Activated CD8-positive, alpha-beta memory T cell treated with anti-CD3 and anti-CD28 coated beads, Interleukin-2, amount 10 ng/mL, durations not matched to agents 7 days and 5 days (primary cell): ENCODE measurements around the gene CCDC188. TPM values are rescaled to one million over a fixed set of nuclear protein-coding genes. Genes with fewer than 3 reads are reported as not detected.

ENCODE experiments used
- ATAC-seq: fragments of 150-1000 bp; cut with Tn5 transposase; one replicate; pipeline ENCODE4 v1.10.0; 2021; ENCODE audit warnings: moderate library complexity
- CTCF ChIA-PET: fragments of 350-600 bp; sonication (Branson Sonifier 250); formaldehyde crosslinking; loops from one replicate; lab custom pipeline; 2021; ENCODE audit warnings: antibody characterized with exemption; lab: Charles Lee
- DNase-seq: peaks from one replicate; pipeline ENCODE4 v3.0.0-alpha.2; 2020
- H3K27ac Mint-ChIP-seq: one replicate; pipeline ENCODE4 v1.8.0; 2021; ENCODE audit warnings: mild to moderate bottlenecking, mixed read lengths
- H3K27me3 Mint-ChIP-seq: one replicate; pipeline ENCODE4 v1.8.0; 2021; ENCODE audit warnings: mixed read lengths
- H3K36me3 Mint-ChIP-seq: one replicate; pipeline ENCODE4 v1.8.0; 2021; ENCODE audit warnings: mild to moderate bottlenecking, mixed read lengths
- H3K4me1 Mint-ChIP-seq: one replicate; pipeline ENCODE4 v1.8.0; 2021; ENCODE audit warnings: mixed read lengths
- H3K4me3 Mint-ChIP-seq: one replicate; pipeline ENCODE4 v1.8.0; 2021; ENCODE audit warnings: mild to moderate bottlenecking, moderate library complexity, mixed read lengths
- H3K9me3 Mint-ChIP-seq: one replicate; pipeline ENCODE4 v1.8.0; 2022; ENCODE audit warnings: low read depth, mixed read lengths
- total RNA-seq, 2 experiments: library from RNA; stranded (reverse); gene quantifications; one replicate each; pipeline ENCODE4 v1.2.3, GENCODE V29; 2021

Gene CCDC188
- total RNA-seq, 2 experiments from 2014 or later: not detected

DNA sequence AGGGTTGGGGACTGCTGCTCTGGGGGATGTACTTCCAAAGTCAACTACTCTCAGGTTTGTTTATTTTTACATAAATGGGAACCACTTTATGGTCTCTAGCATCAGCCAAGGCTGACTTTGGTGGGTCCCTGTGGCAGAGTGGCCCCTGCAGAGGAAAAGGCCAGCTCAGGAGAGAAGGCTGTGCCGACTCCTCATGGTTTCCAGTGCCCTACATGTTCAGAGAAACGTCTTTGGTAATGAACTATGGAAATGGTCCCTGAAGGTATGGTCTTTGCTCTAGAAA lies 22.3 kb downstream of the CCDC188 start:
- Mint-ChIP-seq H3K36me3 (peaks cover 15% of the 10 kb centered on the region), H3K27ac (peak overlapping the region; percentile 3), H3K4me3 (no peak overlapping the region), H3K4me1 (peaks cover 19% of the 10 kb centered on the region), H3K27me3 (no peaks in the 10 kb centered on the region), H3K9me3 (no peaks in the 10 kb centered on the region)
- CTCF ChIA-PET: interaction anchor here (0.7 to 3.9 kb wide), 14 partner anchors 9 to 175 kb away, joined by 3 to 28 read pairs (median 5); partner anchors contain the start of genes TANGO2 and TRMT2A
- ATAC-seq (no peak), DNase-seq (no peak)

DNA sequence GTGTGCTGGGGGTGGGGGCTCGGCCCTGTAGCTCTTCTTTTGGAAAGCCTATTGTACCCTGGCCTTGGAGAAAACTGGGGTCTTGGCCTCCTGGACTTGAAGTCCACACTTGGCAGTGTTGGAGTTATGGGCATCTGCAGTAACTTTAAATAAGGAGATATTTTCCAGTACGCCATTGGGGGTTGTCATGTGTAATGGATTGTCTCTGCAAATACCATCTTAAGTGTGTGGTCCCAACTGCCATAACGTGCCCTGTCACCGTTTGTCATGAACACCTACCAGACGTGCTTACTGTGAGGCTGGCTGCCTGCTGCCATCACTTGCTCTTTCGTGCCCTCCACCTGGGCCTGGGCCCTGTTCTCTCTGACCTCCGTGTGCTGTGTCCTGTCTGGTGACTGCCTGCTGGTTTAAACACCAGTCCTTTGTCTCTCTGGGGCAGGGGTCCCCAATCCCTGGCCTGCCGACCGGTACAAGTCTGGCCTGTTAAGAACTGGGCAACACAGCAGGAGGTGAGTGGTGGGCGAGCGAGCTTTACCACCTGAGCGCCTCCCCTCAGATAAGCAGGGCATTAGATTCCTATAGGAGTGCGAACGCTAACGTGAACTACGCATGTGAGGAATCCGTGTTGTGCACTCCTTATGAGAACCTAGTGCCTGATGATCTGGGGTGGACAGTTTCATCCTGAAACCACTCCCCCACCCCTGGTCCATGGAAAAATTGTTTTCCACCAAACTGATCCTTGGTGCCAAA lies 22.8 kb downstream of the CCDC188 start:
- CTCF ChIA-PET: interaction anchor here (0.9 to 3.9 kb wide), 6 partner anchors 8 to 157 kb away, joined by 3 to 28 read pairs (median 8); no protein-coding TSS in a partner anchor
- ATAC-seq: no peak

DNA sequence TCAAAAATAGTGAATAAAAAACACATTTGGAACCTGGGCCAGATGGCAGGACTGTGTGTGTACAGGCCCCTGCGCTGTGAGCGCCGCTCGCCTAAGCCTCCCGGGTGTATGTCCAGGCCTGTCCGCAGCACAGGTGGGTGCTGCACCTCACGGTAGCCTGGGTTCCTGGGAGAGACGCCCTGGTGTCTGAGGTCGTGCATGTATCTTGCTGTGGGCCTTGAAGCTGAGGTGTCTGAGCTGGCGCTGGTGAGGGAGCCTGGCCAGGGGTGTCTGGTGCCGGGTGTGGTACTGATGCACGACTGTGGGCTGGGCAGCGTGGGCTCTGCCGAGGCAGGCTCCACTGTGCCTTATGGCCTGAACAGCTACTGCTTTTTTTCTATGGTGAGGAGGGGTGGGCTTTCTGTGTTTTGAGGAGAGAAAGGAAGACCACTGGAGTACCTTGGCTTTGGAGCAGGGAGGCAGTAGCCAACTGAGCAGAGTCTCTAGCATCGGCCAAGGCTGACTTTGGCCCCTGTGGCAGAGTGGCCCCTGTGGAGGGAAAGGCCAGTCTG lies 23.5 kb downstream of the CCDC188 start:
- Mint-ChIP-seq H3K27me3 (no peaks in the 10 kb centered on the region), H3K27ac (no peak overlapping the region), H3K4me1 (peaks cover 9% of the 10 kb centered on the region), H3K36me3 (peaks cover 16% of the 10 kb centered on the region), H3K9me3 (no peaks in the 10 kb centered on the region), H3K4me3 (no peak overlapping the region)
- CTCF ChIA-PET: no interaction called here
- ATAC-seq: no peak
- DNase-seq: no peak

More for the DNA sequence above, 22.8 kb downstream of the CCDC188 start:
- Mint-ChIP-seq H3K4me3 (no peak overlapping the region), H3K27ac (no peak overlapping the region), H3K27me3 (no peaks in the 10 kb centered on the region), H3K4me1 (peaks cover 15% of the 10 kb centered on the region), H3K36me3 (peaks cover 15% of the 10 kb centered on the region), H3K9me3 (no peaks in the 10 kb centered on the region)
- DNase-seq: no peak

DNA sequence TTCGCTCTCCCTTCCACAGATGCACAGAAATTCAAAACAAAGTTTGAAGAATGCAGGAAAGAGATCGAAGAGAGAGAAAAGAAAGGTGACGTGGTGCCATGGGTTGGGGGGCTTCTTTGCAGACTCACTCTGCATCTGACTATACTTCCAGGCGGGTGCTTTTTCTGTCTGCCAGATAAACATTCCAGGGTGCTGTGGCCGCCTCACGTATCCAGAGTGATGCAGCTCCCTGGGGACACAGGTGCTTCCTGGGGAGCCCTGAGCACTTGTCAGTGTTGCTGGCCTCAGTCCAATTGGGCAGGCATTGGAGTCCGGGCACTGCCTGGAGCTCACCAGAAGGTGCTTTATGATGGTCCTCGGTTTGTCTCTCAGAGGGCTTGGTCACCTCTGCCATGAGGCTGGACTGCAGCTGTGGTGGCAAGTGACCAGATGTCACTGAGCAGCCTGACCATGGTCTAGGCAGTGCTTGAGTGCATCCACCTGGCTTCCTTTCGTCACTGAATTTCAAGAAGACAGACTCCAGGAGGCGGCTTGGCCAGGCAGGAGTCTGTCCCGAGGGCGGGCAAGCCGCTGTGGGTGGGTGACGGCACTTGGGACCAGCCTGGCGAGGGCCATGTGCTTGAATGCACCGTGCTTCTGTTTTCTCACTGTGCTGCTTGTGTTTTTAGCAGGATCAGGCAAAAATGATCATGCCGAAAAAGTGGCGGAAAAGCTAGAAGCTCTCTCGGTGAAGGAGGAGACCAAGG lies 24.4 kb downstream of the CCDC188 start:
- Mint-ChIP-seq H3K9me3 (no peaks in the 10 kb centered on the region), H3K36me3 (peaks cover 24% of the 10 kb centered on the region), H3K27ac (no peak overlapping the region), H3K4me1 (peaks cover 17% of the 10 kb centered on the region), H3K27me3 (no peaks in the 10 kb centered on the region), H3K4me3 (no peak overlapping the region)
- CTCF ChIA-PET: no interaction called here
- ATAC-seq: no peak
- DNase-seq: no peak

DNA sequence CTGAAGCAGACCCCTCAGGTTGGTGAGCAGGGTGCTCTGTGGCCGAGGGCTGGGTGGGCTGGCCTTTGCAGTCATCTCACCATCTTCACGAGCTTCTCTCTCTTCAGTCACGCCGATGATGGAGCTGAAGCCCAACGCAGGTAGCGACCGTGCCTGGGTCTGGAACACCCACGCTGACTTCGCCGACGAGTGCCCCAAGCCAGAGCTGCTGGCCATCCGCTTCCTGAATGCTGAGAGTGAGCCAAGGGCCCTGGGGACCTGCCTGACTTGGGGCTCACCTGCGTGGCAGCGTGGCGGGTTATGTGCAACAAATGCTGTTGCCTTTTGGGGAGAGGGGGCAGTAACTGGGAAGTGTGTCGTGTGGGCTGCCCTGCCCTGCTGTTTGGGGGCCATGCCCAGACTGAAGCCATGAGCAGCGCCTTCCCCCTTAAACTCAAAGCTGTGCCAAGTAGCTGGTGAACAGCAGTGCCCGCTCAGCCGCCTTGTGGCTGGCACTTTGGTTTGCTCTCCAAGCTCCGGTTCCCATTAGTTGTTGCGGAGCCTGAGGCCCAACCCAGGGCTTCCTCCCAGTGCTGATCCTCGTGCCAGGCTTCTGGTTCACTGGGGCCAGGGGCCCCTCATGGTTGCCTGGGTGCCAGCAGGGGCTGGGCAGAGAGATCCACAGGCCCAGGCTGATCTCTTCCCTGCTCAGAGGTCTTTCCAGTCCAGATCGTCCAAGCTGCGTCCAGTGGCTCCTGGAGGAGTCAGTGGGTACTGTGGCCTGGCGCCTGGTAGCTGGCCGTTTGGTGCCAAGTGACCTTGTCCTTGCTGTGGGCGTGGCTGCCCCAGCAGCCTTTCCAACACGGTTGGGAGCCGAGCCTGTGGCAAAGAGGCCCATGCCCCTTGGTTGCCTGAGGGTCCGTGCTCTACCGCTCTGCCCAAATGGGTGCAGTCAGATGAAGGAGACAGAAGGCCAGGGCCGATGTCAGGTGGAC lies 25.4 kb downstream of the CCDC188 start:
- no peak for ATAC-seq
- no peak for DNase-seq
- Mint-ChIP-seq H3K4me3 (no peak overlapping the region), H3K27ac (no peak overlapping the region), H3K4me1 (peaks cover 21% of the 10 kb centered on the region), H3K27me3 (no peaks in the 10 kb centered on the region), H3K9me3 (no peaks in the 10 kb centered on the region), H3K36me3 (peaks cover 29% of the 10 kb centered on the region)
- CTCF ChIA-PET: interaction anchor here (1.0 kb wide), 1 partner anchor 154 kb away, joined by 3 read pairs; no protein-coding TSS in a partner anchor

DNA sequence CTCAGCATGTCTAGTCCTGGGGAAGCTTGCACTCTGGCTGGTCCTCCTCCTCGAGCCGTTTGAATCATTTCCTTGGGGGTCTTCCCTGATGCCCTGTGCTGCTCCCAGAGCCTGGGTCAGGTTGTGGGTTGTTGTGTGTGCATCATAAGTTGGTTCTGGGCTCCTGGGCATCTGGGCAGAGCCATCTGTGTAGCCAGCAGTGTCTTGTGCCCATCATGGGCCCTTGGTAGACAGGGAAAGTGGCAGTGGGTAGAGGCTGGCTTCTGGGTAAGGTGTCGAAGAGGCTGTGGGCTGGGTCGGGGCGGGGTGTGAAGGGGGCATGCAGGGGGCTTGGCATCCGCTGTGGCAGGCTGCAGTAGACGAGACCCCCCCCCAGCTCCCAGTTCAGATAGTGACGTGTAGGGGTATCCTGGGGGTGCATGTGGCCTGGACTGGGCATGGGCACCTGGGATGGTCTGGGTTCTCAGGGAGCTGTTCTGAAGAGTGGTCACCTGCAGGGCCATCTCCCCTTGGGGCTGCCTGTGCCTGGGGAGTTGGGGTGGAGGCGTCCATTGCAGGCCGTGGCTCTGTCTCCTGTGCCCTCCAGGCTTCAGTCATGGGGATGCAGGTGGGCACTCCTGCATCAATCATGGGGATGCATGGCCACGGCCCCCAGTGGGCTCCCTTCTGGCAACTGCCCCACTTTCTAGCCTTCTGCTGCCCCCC lies 26.6 kb downstream of the CCDC188 start:
- DNase-seq (no peak), ATAC-seq (no peak)
- Mint-ChIP-seq H3K4me1 (peaks cover 28% of the 10 kb centered on the region), H3K27ac (no peak overlapping the region), H3K4me3 (no peak overlapping the region), H3K36me3 (peaks cover 41% of the 10 kb centered on the region), H3K9me3 (no peaks in the 10 kb centered on the region), H3K27me3 (no peaks in the 10 kb centered on the region)
- CTCF ChIA-PET: interaction anchor here (1.0 kb wide), 1 partner anchor 153 kb away, joined by 3 read pairs; no protein-coding TSS in a partner anchor

DNA sequence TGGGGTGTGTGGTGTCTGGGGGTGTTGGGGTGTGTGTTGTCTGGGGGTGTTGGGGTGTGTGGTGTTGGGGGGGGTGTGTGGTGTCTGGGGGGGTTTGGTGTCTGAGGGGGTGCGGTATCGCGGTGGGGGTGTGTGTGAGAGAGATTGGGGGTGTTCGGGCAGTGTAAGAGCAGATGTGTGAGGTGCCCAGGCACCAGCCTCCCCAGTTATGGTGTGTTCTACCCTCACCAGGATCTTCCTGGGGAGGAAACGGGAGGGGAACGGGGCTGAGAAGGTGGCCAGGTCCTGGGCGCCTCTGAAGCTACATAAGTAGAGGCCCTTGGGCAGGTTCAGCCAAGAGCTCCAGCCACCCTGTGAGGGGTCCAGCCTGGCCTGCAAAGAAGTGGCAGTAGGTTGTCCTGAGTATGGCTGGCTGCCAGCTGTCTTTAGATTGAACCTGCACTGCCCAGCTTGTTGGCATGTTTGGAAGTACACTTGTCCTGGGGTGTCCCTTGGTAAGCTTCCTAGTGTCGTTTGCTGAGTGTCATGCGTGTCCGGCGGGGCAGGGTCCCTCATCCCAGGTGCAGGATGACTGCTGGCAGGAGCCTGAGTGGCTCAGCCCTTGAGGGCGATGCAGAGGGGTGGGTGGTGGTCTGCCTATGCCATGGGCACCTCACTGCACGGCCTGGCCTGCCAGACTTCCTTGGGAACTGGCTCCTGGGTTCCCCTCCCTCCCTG lies 27.3 kb downstream of the CCDC188 start:
- no peaks in the 10 kb centered on the region for H3K9me3 Mint-ChIP-seq
- H3K36me3 Mint-ChIP-seq: peaks cover 45% of the 10 kb centered on the region
- no peak overlapping the region for H3K4me3 Mint-ChIP-seq
- H3K27me3 Mint-ChIP-seq: no peaks in the 10 kb centered on the region
- DNase-seq (no peak), ATAC-seq (no peak)
- no peak overlapping the region for H3K27ac Mint-ChIP-seq
- CTCF ChIA-PET: no interaction called here
- H3K4me1 Mint-ChIP-seq: peaks cover 32% of the 10 kb centered on the region

DNA sequence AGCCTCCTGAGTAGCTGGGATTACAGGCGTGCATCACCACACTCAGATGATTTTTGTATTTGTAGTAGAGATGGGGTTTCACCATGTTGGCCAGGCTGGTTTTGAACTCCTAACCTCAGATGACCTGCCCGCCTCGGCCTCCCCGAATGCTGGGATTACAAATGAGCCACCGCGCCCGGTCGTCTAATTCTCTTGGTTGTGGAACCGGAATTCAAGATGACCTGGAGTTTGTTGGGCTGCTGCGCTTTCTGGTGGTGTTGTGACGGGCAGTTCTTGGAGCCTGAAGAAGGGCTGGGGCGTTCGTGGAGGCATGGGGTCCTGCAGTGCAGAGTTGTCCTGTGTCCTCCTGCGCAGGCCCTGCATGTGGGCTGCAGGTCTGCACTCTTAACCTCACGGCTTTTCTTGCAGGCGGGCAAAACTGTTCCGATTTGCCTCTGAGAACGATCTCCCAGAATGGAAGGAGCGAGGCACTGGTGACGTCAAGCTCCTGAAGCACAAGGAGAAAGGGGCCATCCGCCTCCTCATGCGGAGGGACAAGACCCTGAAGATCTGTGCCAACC lies 28.9 kb downstream of the CCDC188 start:
- Mint-ChIP-seq H3K27me3 (no peaks in the 10 kb centered on the region), H3K36me3 (peaks cover 42% of the 10 kb centered on the region), H3K4me3 (no peak overlapping the region), H3K4me1 (peaks cover 34% of the 10 kb centered on the region), H3K27ac (peak overlapping the region; percentile 28), H3K9me3 (no peaks in the 10 kb centered on the region)
- ATAC-seq: no peak
- DNase-seq: no peak
- CTCF ChIA-PET: interaction anchor here (0.8 kb wide), 1 partner anchor 11 kb away, joined by 3 read pairs; no protein-coding TSS in a partner anchor

DNA sequence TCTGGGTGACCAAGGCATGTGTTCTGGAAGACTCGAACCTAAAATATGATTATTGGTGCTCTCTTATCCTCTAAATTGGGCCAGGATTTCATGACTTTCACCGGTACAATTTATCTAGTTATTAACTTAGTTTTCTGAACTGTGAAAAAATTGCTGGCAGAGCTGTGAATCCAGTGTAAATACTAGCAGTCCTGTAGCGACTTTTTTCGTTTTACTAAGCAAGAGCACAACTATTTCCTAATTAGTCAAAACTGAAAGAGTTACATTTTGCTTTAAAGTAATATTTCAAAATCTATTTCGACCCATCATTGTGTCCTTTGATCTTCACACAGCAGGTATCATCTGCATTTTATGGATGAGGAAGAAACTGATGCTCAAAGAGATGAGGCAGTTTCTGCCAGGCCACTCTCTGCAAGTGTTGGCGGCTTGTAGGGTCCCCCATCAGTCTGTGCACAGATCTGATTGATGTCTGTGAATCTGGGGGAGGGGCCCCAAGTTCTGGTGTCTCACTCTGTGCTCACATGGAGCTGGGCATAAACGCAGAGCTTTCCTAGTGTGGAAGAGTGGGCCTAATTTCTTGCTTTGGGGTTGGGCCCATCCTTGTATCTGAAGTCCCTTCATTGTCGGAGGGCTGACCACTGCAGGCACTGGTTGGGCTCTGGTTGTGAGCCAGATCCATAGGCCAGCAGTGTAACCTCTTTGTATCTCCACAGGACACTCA lies 32.4 kb downstream of the CCDC188 start:
- DNase-seq (no peak), ATAC-seq (no peak)
- Mint-ChIP-seq H3K36me3 (peaks cover 47% of the 10 kb centered on the region), H3K4me3 (peak overlapping the region; percentile 89), H3K4me1 (peaks cover 57% of the 10 kb centered on the region), H3K27ac (peak overlapping the region; percentile 82), H3K27me3 (no peaks in the 10 kb centered on the region), H3K9me3 (no peaks in the 10 kb centered on the region)
- CTCF ChIA-PET: interaction anchor here (0.8 to 2.6 kb wide), 7 partner anchors 10 to 388 kb away, joined by 3 to 17 read pairs (median 3); no protein-coding TSS in a partner anchor

DNA sequence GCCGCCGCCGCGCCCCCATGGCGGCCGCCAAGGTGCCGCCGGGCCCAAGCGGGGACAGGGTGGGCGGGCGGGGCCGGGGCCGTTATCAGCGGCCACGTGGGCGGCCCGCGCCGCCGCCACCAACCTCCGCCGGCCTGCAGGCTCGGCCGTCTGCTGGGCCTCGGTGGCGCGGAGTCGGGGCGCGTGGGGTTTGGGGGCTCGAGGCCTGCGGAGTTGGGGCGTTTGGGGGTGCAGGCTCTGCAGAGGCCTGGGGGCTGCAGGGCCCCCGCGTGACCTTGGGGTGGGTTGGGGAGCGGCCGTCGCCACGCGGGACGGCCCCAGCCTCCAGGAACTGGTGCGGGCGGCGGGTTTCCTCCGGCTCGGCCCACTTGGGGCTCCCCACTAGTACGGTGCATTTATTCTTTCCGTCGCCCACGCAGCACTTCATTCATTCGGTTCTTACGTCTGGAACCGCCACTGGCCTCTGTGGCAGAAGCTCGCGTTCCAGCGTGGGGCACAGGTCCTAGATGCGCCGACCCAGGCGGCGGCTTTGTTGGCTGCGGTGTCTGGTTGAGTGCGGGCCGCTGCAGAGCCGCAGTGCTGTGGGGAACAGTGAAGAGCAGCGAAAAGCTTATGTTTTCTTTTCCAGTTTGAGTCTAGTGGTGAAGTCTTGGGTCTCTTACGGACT lies 33.1 kb downstream of the CCDC188 start:
- Mint-ChIP-seq H3K4me3 (peak overlapping the region; percentile 89), H3K36me3 (peaks cover 47% of the 10 kb centered on the region), H3K9me3 (no peaks in the 10 kb centered on the region), H3K27ac (peak overlapping the region; percentile 82), H3K4me1 (peaks cover 61% of the 10 kb centered on the region), H3K27me3 (no peaks in the 10 kb centered on the region)
- CTCF ChIA-PET: interaction anchor here (0.8 to 2.6 kb wide), 10 partner anchors 11 to 387 kb away, joined by 3 to 17 read pairs (median 4); no protein-coding TSS in a partner anchor
- ATAC-seq (peak; percentile 38), DNase-seq (peak; percentile 77)
